PFSK-1 (cell line): ENCODE measurements around the gene PFKP.

ENCODE experiments used
- FOXP2 ChIP-seq: optimal IDR thresholded peaks from 2 replicates; pipeline ENCODE3; 2011; ENCODE audit warnings: borderline replicate concordance, control low read depth, inconsistent platforms; ENCODE audit not compliant: insufficient read depth; ENCODE audit errors: extremely low read length, extremely low read depth
- POLR2AphosphoS5 ChIP-seq: IDR thresholded peaks from 2 replicates; pipeline ENCODE4 v1.6.1; 2012; ENCODE audit warnings: low read depth, mild to moderate bottlenecking, control low read depth, low read length, moderate library complexity
- SIN3A ChIP-seq: IDR thresholded peaks from 2 replicates; pipeline ENCODE4 v1.6.1; 2012; ENCODE audit warnings: mild to moderate bottlenecking, low read length, moderate library complexity, borderline replicate concordance; ENCODE audit not compliant: insufficient read depth
- TAF1 ChIP-seq: IDR thresholded peaks from 2 replicates; pipeline ENCODE4 v1.6.1; 2012; ENCODE audit warnings: low read length, control low read depth, borderline replicate concordance; ENCODE audit not compliant: insufficient read depth
- TF ChIP-seq, protein P1 (sequence below), 2 experiments: IDR thresholded peaks; 2 replicates each; pipeline versions ENCODE4 v1.6.1 to v1.8.0; 2011 to 2012; ENCODE audit warnings: low read depth in 2 of 2, low read length in 2 of 2, control low read depth in 1 of 2, inconsistent platforms in 1 of 2, mild to moderate bottlenecking in 1 of 2, moderate library complexity in 1 of 2; ENCODE audit not compliant: insufficient read depth in 1 of 2

DNA sequence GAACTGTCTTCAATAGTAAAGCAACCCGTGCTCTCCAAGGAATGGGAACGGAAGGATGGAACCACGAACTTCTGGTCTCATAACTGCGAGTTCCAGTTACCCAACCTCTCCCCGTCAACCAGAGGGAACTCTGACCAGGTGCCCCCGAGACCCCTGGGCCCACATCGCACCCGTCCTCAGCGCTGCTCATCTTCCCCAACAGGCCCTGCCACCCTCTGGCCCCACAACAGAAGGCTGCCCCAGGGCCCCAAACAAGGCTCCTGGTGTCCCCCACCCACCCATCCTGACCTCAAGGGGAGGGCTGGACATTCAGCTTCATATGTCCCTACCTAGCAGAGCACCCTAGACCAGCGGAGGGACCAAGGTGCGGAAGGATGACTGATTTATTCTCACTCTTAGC is 82.6 kb downstream of the PFKP start:
- TF ChIP-seq, protein P1, sequence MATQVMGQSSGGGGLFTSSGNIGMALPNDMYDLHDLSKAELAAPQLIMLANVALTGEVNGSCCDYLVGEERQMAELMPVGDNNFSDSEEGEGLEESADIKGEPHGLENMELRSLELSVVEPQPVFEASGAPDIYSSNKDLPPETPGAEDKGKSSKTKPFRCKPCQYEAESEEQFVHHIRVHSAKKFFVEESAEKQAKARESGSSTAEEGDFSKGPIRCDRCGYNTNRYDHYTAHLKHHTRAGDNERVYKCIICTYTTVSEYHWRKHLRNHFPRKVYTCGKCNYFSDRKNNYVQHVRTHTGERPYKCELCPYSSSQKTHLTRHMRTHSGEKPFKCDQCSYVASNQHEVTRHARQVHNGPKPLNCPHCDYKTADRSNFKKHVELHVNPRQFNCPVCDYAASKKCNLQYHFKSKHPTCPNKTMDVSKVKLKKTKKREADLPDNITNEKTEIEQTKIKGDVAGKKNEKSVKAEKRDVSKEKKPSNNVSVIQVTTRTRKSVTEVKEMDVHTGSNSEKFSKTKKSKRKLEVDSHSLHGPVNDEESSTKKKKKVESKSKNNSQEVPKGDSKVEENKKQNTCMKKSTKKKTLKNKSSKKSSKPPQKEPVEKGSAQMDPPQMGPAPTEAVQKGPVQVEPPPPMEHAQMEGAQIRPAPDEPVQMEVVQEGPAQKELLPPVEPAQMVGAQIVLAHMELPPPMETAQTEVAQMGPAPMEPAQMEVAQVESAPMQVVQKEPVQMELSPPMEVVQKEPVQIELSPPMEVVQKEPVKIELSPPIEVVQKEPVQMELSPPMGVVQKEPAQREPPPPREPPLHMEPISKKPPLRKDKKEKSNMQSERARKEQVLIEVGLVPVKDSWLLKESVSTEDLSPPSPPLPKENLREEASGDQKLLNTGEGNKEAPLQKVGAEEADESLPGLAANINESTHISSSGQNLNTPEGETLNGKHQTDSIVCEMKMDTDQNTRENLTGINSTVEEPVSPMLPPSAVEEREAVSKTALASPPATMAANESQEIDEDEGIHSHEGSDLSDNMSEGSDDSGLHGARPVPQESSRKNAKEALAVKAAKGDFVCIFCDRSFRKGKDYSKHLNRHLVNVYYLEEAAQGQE (IDR thresholded peaks at IDR 0.05; ENCODE audit: insufficient read depth in 1 of 2, low read depth in 2 of 2, low read length in 2 of 2): no peak
- no peak for TF ChIP-seq POLR2AphosphoS5
- no peak for TF ChIP-seq TAF1
- TF ChIP-seq SIN3A: no peak
- no peak for TF ChIP-seq FOXP2
